A549 (cell line): ENCODE measurements around the gene IL9. TPM values are rescaled to one million over a fixed set of nuclear protein-coding genes. Genes with fewer than 3 reads are reported as not detected.

Source experiments
- ATAC-seq, 2 experiments: fragments of 200-7000 bp in 1 of 2; fragments of >200 bp in 1 of 2; cut with Nextera tagmentation in 1 of 2; cut with Tn5 transposase in 1 of 2; 3 replicates each; pipeline versions ENCODE4 v1.8.0 to v1.9.1; 2018 to 2020; ENCODE audit warnings: mild to moderate bottlenecking in 1 of 2, moderate library complexity in 1 of 2
- CTCF ChIA-PET: fragments of 300-600 bp; sonication (Branson Sonifier 250); formaldehyde crosslinking; extraction: SDS; loops from one replicate; lab custom pipeline; 2021; ENCODE audit warnings: antibody characterized with exemption, inconsistent platforms; lab: Yijun Ruan, JAX
- POLR2A ChIA-PET: fragments of 350-600 bp; formaldehyde crosslinking; extraction: SDS; loops from one replicate; lab custom pipeline; 2021; ENCODE audit warnings: antibody characterized with exemption, inconsistent platforms; lab: Yijun Ruan, JAX
- DNase-seq, 2 experiments: peaks; one replicate each; pipeline versions ENCODE4 v3.0.0 to v3.0.0-alpha.2; 2011 to 2016; ENCODE audit warnings: low read depth in 1 of 2, low spot score in 1 of 2
- FAIRE-seq: peaks from 2 replicates; lab custom pipeline; 2011; peaks lifted over from hg19 to GRCh38; lab: Jason Lieb, UNC
- H3K27ac ChIP-seq, 2 experiments: fragments of >200 bp; sonication (Bioruptor Twin); formaldehyde crosslinking; 3 replicates each; pipeline ENCODE4 v1.5.1; 2016 to 2017
- H3K4me1 ChIP-seq: fragments of >200 bp; sonication (Bioruptor Twin); formaldehyde crosslinking; 3 replicates; pipeline ENCODE4 v1.6.1; 2016
- H3K4me2 ChIP-seq: fragments of >200 bp; sonication (Bioruptor Twin); formaldehyde crosslinking; 3 replicates; pipeline ENCODE4 v1.6.1; 2016
- H3K4me3 ChIP-seq: fragments of >200 bp; sonication (Bioruptor Twin); formaldehyde crosslinking; 3 replicates; pipeline ENCODE4 v1.5.1; 2016
- H3K9me3 ChIP-seq: fragments of >200 bp; sonication (Bioruptor Twin); formaldehyde crosslinking; 3 replicates; pipeline ENCODE4 v1.6.1; 2016
- BHLHE40 ChIP-seq: IDR thresholded peaks from 2 replicates; pipeline ENCODE4 v1.6.1; 2012; ENCODE audit warnings: low read depth, low read length, inconsistent platforms
- CEBPB ChIP-seq, 2 experiments: fragments of >200 bp in 1 of 2; sonication (Bioruptor Twin) in 1 of 2; formaldehyde crosslinking in 1 of 2; IDR thresholded peaks; 2 replicates each; pipeline ENCODE4 v1.6.1; 2012 to 2016
- CHD2 ChIP-seq: fragments of 150-350 bp; IDR thresholded peaks from 2 replicates; pipeline ENCODE4 v1.6.1; 2014; ENCODE audit warnings: low read length; ENCODE audit not compliant: partially characterized antibody
- EHF ChIP-seq: fragments of 250-450 bp; sonication (Bioruptor Pico); IDR thresholded peaks from 2 replicates; pipeline ENCODE4 v1.5.0; 2020; ENCODE audit warnings: mild to moderate bottlenecking
- ESRRA ChIP-seq: fragments of 150-350 bp; IDR thresholded peaks from 2 replicates; pipeline ENCODE4 v1.6.1; 2014; ENCODE audit warnings: mild to moderate bottlenecking, low read length, borderline replicate concordance
- FOSB ChIP-seq: fragments of 250-450 bp; sonication (Bioruptor Pico); IDR thresholded peaks from 2 replicates; pipeline ENCODE4 v1.5.0; 2020; ENCODE audit warnings: mild to moderate bottlenecking, moderate library complexity
- FOSL2 ChIP-seq, 2 experiments: fragments of 450-650 bp in 1 of 2; fragments of >200 bp in 1 of 2; sonication (Bioruptor Twin) in 1 of 2; formaldehyde crosslinking; IDR thresholded peaks; 2 replicates each; pipeline versions ENCODE4 v1.5.0 to v1.6.1; 2016 to 2020; ENCODE audit warnings: mild to moderate bottlenecking in 1 of 2, moderate library complexity in 1 of 2
- FOXS1 ChIP-seq: fragments of 250-450 bp; sonication (Bioruptor Pico); IDR thresholded peaks from 2 replicates; pipeline ENCODE4 v1.5.0; 2020; ENCODE audit warnings: mild to moderate bottlenecking, moderate library complexity
- HEYL ChIP-seq: fragments of 250-450 bp; sonication (Bioruptor Pico); IDR thresholded peaks from 2 replicates; pipeline ENCODE4 v1.8.0; 2021; ENCODE audit warnings: mild to moderate bottlenecking, moderate library complexity
- HOXA7 ChIP-seq: fragments of 250-450 bp; sonication (Bioruptor Pico); IDR thresholded peaks from 2 replicates; pipeline ENCODE4 v1.5.0; 2020; ENCODE audit warnings: mild to moderate bottlenecking, moderate library complexity
- HOXB13 ChIP-seq: fragments of 250-450 bp; sonication (Bioruptor Pico); IDR thresholded peaks from 2 replicates; pipeline ENCODE4 v1.5.0; 2020; ENCODE audit warnings: low read depth, mild to moderate bottlenecking, moderate library complexity
- KDM5A ChIP-seq: fragments of 200-600 bp; sonication (generic); IDR thresholded peaks from 2 replicates; pipeline ENCODE4 v1.6.1; 2016; ENCODE audit warnings: antibody characterized with exemption, mild to moderate bottlenecking
- MAX ChIP-seq: IDR thresholded peaks from 2 replicates; pipeline ENCODE4 v1.6.1; 2012
- MAZ ChIP-seq: fragments of 150-350 bp; IDR thresholded peaks from 2 replicates; pipeline ENCODE4 v1.6.1; 2014; ENCODE audit warnings: antibody characterized with exemption, low read depth, low read length, borderline replicate concordance
- NR3C1 ChIP-seq: fragments of >200 bp; sonication (Bioruptor Twin); formaldehyde crosslinking; IDR thresholded peaks from 3 replicates; pipeline ENCODE4 v1.6.1; 2017
- PBX3 ChIP-seq: IDR thresholded peaks from 2 replicates; pipeline ENCODE4 v1.6.1; 2012
- PHF8 ChIP-seq: fragments of 200-600 bp; sonication (generic); IDR thresholded peaks from 2 replicates; pipeline ENCODE4 v1.6.1; 2016; ENCODE audit warnings: low read depth, mild to moderate bottlenecking, antibody characterized with exemption, moderate library complexity, borderline replicate concordance
- POLR2A ChIP-seq: IDR thresholded peaks from 2 replicates; pipeline ENCODE4 v1.6.1; 2012; ENCODE audit warnings: mild to moderate bottlenecking, low read length
- RAD21 ChIP-seq, 2 experiments: fragments of >200 bp in 1 of 2; sonication (Bioruptor Twin) in 1 of 2; formaldehyde crosslinking in 1 of 2; IDR thresholded peaks in 1 of 2; conservative IDR thresholded peaks in 1 of 2; 2 replicates in 1 of 2; 3 replicates in 1 of 2; pipeline ENCODE4 v1.6.1; 2012 to 2018; ENCODE audit warnings: inconsistent platforms in 1 of 2
- RARB ChIP-seq: fragments of 250-450 bp; sonication (Bioruptor Pico); IDR thresholded peaks from 2 replicates; pipeline ENCODE4 v1.8.0; 2021; ENCODE audit warnings: mild to moderate bottlenecking, moderate library complexity
- RCOR1 ChIP-seq: fragments of 150-350 bp; IDR thresholded peaks from 2 replicates; pipeline ENCODE4 v1.6.1; 2014; ENCODE audit warnings: antibody characterized with exemption, low read length, low read depth
- RFX5 ChIP-seq: fragments of 450-650 bp; IDR thresholded peaks from 2 replicates; pipeline ENCODE4 v1.7.1; 2014; ENCODE audit warnings: antibody characterized with exemption, mild to moderate bottlenecking, moderate library complexity
- TP53 ChIP-seq: fragments of 250-450 bp; sonication (Bioruptor Pico); IDR thresholded peaks from 2 replicates; pipeline ENCODE4 v1.5.0; 2021; ENCODE audit warnings: mild to moderate bottlenecking, moderate library complexity
- ZC3H11A ChIP-seq: fragments of 450-650 bp; IDR thresholded peaks from 2 replicates; pipeline ENCODE4 v1.6.1; 2014; ENCODE audit warnings: antibody characterized with exemption, mild to moderate bottlenecking
- ZNF302 ChIP-seq: fragments of 250-450 bp; sonication (Bioruptor Pico); IDR thresholded peaks from 2 replicates; pipeline ENCODE4 v1.9.0; 2021; ENCODE audit warnings: inconsistent platforms, mild to moderate bottlenecking, moderate library complexity
- WGBS: methylation state at CpG from one replicate; pipeline ENCODE4 v1.1.6; 2017; ENCODE audit errors: missing lambda C conversion rate; 5-methylcytosine and 5-hydroxymethylcytosine counted together
- polyA plus RNA-seq, 4 experiments: library from polyadenylated mRNA; depleted of rRNA in 3 of 4; stranded (reverse); fragments of >200 nt; fragmentation: RNase III in 1 of 4; extraction: RNeasy Plus Mini Kit Qiagen cat#74134 plus additional on column Dnase treatment in 1 of 4; gene quantifications; 2 replicates in 3 of 4; 3 replicates in 1 of 4; pipeline ENCODE4 v1.2.3, GENCODE V29; 2011 to 2017
- TF ChIP-seq, protein P1 (sequence below): fragments of >200 bp; sonication (Bioruptor Twin); formaldehyde crosslinking; IDR thresholded peaks from 3 replicates; pipeline ENCODE4 v1.5.1; 2016

Gene IL9
- polyA plus RNA-seq, 2 of the 4 experiments (the other 2 are of a cell fraction): not detected

- TF ChIP-seq FOSB (CRISPR knock-in tag): no peak
- no peak for TF ChIP-seq CHD2
- TF ChIP-seq FOSL2 (IDR thresholded peaks at IDR 0.05): no peak
- TF ChIP-seq FOSL2 (CRISPR knock-in tag; IDR thresholded peaks at IDR 0.05): no peak
- TF ChIP-seq ZC3H11A: no peak
- TF ChIP-seq PBX3: no peak
- no peak for TF ChIP-seq NR3C1
- TF ChIP-seq MAX: no peak
- TF ChIP-seq, protein P1, sequence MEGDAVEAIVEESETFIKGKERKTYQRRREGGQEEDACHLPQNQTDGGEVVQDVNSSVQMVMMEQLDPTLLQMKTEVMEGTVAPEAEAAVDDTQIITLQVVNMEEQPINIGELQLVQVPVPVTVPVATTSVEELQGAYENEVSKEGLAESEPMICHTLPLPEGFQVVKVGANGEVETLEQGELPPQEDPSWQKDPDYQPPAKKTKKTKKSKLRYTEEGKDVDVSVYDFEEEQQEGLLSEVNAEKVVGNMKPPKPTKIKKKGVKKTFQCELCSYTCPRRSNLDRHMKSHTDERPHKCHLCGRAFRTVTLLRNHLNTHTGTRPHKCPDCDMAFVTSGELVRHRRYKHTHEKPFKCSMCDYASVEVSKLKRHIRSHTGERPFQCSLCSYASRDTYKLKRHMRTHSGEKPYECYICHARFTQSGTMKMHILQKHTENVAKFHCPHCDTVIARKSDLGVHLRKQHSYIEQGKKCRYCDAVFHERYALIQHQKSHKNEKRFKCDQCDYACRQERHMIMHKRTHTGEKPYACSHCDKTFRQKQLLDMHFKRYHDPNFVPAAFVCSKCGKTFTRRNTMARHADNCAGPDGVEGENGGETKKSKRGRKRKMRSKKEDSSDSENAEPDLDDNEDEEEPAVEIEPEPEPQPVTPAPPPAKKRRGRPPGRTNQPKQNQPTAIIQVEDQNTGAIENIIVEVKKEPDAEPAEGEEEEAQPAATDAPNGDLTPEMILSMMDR: no peak
- TF ChIP-seq RARB: no peak
- no peak for TF ChIP-seq CEBPB (IDR thresholded peaks at IDR 0.05)
- TF ChIP-seq RAD21 (conservative IDR thresholded peaks at IDR 0.05 in 1 of 2, IDR thresholded peaks at IDR 0.05 in 1 of 2): no peak
- no peak for TF ChIP-seq HOXB13
- no peak for TF ChIP-seq PHF8
- TF ChIP-seq HOXA7 (CRISPR knock-in tag): no peak
- TF ChIP-seq ESRRA: no peak
- no peak for TF ChIP-seq TP53 (CRISPR knock-in tag)
- TF ChIP-seq POLR2A: no peak
- no peak for TF ChIP-seq KDM5A
- TF ChIP-seq RFX5: no peak
- Histone ChIP-seq H3K4me3 (no peak overlapping the region), H3K27ac (no peak overlapping the region), H3K9me3 (no peaks in the 10 kb centered on the region), H3K4me2 (no peak overlapping the region), H3K4me1 (peaks cover 18% of the 10 kb centered on the region)
- ChIA-PET CTCF (interaction anchor here (0.6 to 3.7 kb wide), 5 partner anchors 10 to 313 kb away, joined by 3 to 15 read pairs (median 4); no protein-coding TSS in a partner anchor), POLR2A (no interaction called here)
- DNase-seq: no peak
- ATAC-seq: no peak
- WGBS: 73% methylated on average over 6 of the region's 6 CpGs
- FAIRE-seq: no peak
Observed at GRCh38 chr5:135898651-135899050, 3.0 kb upstream of the IL9 start.

GRCh38 chr5:135894789-135895188 is 852 bp downstream of the IL9 start:
- no peaks in the 10 kb centered on the region for H3K9me3 ChIP-seq
- WGBS: 66% methylated on average over 2 of the region's 2 CpGs
- DNase-seq: no peak
- no peak for TF ChIP-seq HOXA7 (CRISPR knock-in tag)
- no peak for TF ChIP-seq PHF8
- TF ChIP-seq MAZ: no peak
- TF ChIP-seq FOXS1 (CRISPR knock-in tag): no peak
- no peak for TF ChIP-seq PBX3
- no peak for TF ChIP-seq MAX
- no peak for TF ChIP-seq HEYL (CRISPR knock-in tag)
- TF ChIP-seq ZNF302 (CRISPR knock-in tag): no peak
- TF ChIP-seq RARB: no peak
- no peak for TF ChIP-seq HOXB13
- TF ChIP-seq BHLHE40: no peak
- TF ChIP-seq FOSB (CRISPR knock-in tag): no peak
- no peak for TF ChIP-seq ESRRA
- TF ChIP-seq RCOR1: no peak
- TF ChIP-seq EHF: no peak
- H3K4me2 ChIP-seq: peak overlapping the region; percentile 18; the same call in 2 of the 3 replicates
- no peak overlapping the region for H3K4me3 ChIP-seq
- ChIA-PET POLR2A (no interaction called here), CTCF (interaction anchor here (0.9 to 6.8 kb wide), 9 partner anchors 13 to 280 kb away, joined by 3 to 44 read pairs (median 4); no protein-coding TSS in a partner anchor)
- peaks cover 25% of the 10 kb centered on the region for H3K4me1 ChIP-seq
- peak in 1 of 2 experiments; percentile 48; a peak in 3 of 6 replicates for ATAC-seq
- FAIRE-seq: no peak
- H3K27ac ChIP-seq: peak overlapping the region in 1 of 2 experiments; percentile 15; a peak in 2 of 6 replicates
